HepG2 (cell line): ENCODE measurements around the gene IQCC. TPM values are rescaled to one million over a fixed set of nuclear protein-coding genes. Genes with fewer than 3 reads are reported as not detected.

Source experiments
- CCAR2 ChIP-seq: fragments of 200-400 bp; formaldehyde crosslinking; optimal IDR thresholded peaks from 2 replicates; pipeline ENCODE3; 2018; ENCODE audit warnings: low read depth, mild to moderate bottlenecking, low read length, moderate library complexity
- KDM5A ChIP-seq: fragments of 200-600 bp; sonication (generic); IDR thresholded peaks from 2 replicates; pipeline ENCODE4 v1.7.0; 2018; ENCODE audit warnings: antibody characterized with exemption, mild to moderate bottlenecking, low read length, borderline replicate concordance
- MYNN ChIP-seq: sonication (generic); formaldehyde crosslinking; IDR thresholded peaks from 2 replicates; pipeline ENCODE4 v1.4.0; 2020; ENCODE audit warnings: mild to moderate bottlenecking, low read depth, missing genetic modification reagents
- POGZ ChIP-seq: sonication (generic); formaldehyde crosslinking; IDR thresholded peaks from 2 replicates; pipeline ENCODE4 v1.4.0; 2020; ENCODE audit warnings: mild to moderate bottlenecking, missing genetic modification reagents
- RBM22 ChIP-seq: fragments of 200-400 bp; formaldehyde crosslinking; optimal IDR thresholded peaks from 2 replicates; pipeline ENCODE3; 2017; ENCODE audit warnings: mild to moderate bottlenecking, low read length, moderate library complexity
- SP4 ChIP-seq: sonication (generic); formaldehyde crosslinking; IDR thresholded peaks from 2 replicates; pipeline ENCODE4 v1.8.1; 2023; ENCODE audit warnings: mild to moderate bottlenecking, missing genetic modification reagents
- SP5 ChIP-seq: IDR thresholded peaks from 2 replicates; pipeline ENCODE4 v1.6.1; 2016; ENCODE audit warnings: low read depth, borderline replicate concordance
- TEF ChIP-seq: sonication (generic); formaldehyde crosslinking; IDR thresholded peaks from 2 replicates; pipeline ENCODE4 v1.5.0; 2020; ENCODE audit warnings: missing genetic modification reagents
- ZBTB3 ChIP-seq: sonication (generic); formaldehyde crosslinking; IDR thresholded peaks from 2 replicates; pipeline ENCODE4 v1.4.0; 2020; ENCODE audit warnings: low read depth, mild to moderate bottlenecking, moderate library complexity, missing genetic modification reagents, borderline replicate concordance
- ZFP82 ChIP-seq: sonication (generic); formaldehyde crosslinking; IDR thresholded peaks from 2 replicates; pipeline ENCODE4 v1.5.1; 2020; ENCODE audit warnings: mild to moderate bottlenecking, missing genetic modification reagents, borderline replicate concordance
- ZHX2 ChIP-seq, 2 experiments: sonication (generic) in 1 of 2; formaldehyde crosslinking in 1 of 2; IDR thresholded peaks; 2 replicates each; pipeline versions ENCODE4 v1.6.1 to v1.9.0; 2014 to 2022; ENCODE audit warnings: antibody characterized with exemption in 1 of 2, borderline replicate concordance in 1 of 2, inconsistent platforms in 1 of 2, low read depth in 1 of 2, missing genetic modification reagents in 1 of 2
- ZNF18 ChIP-seq: sonication (generic); formaldehyde crosslinking; IDR thresholded peaks from 2 replicates; pipeline ENCODE4 v1.8.0; 2022; ENCODE audit warnings: mild to moderate bottlenecking, missing genetic modification reagents; ENCODE audit not compliant: insufficient replicate concordance
- ZNF337 ChIP-seq: sonication (generic); formaldehyde crosslinking; IDR thresholded peaks from 2 replicates; pipeline ENCODE4 v1.5.1; 2020; ENCODE audit warnings: missing genetic modification reagents, low read depth, mild to moderate bottlenecking, borderline replicate concordance
- ZNF660 ChIP-seq: sonication (generic); formaldehyde crosslinking; IDR thresholded peaks from 2 replicates; pipeline ENCODE4 v1.5.1; 2020; ENCODE audit warnings: mild to moderate bottlenecking, low read depth, missing genetic modification reagents, borderline replicate concordance
- ZUFSP ChIP-seq: sonication (generic); formaldehyde crosslinking; IDR thresholded peaks from 2 replicates; pipeline ENCODE4 v1.9.0; 2021; ENCODE audit warnings: missing genetic modification reagents, mild to moderate bottlenecking, borderline replicate concordance
- ZZZ3 ChIP-seq: sonication (generic); formaldehyde crosslinking; IDR thresholded peaks from 2 replicates; pipeline ENCODE4 v1.4.0; 2020; ENCODE audit warnings: missing genetic modification reagents, mild to moderate bottlenecking, borderline replicate concordance
- polyA plus RNA-seq, 8 experiments: library from polyadenylated mRNA; depleted of rRNA in 3 of 8; stranded (reverse) in 7 of 8; unstranded in 1 of 8; fragments of >200 nt; fragmentation: Illumina TruSeq in 4 of 8; extraction: Trizol in 4 of 8; gene quantifications; 2 replicates each; pipeline versions ENCODE4 v1.2.1 to v1.2.3, GENCODE V29; 2011 to 2016; ENCODE audit warnings: low read depth in 4 of 8, missing spikeins in 1 of 8, mixed read lengths in 1 of 8; ENCODE audit not compliant: insufficient read depth in 1 of 8
- total RNA-seq, 5 experiments: library from RNA; depleted of rRNA; stranded (reverse); fragments of >200 nt; fragmentation: Illumina TruSeq; extraction: Trizol; gene quantifications; 2 replicates each; pipeline ENCODE4 v1.2.3, GENCODE V29; 2016; ENCODE audit warnings: low read depth in 1 of 5

The IQCC gene
- total and polyA plus RNA-seq, 2 of the 13 experiments (the other 11 are each of a cell fraction or from before 2014, with no cell fraction given): 1.7 to 3.0 TPM

- TF ChIP-seq ZZZ3 (no peak; the same call in 1 of the 2 replicates), ZNF18 (CRISPR knock-in tag) (peak; percentile 59), ZUFSP (no peak), ZFP82 (CRISPR knock-in tag) (0 out of 2 replicates have a peak, but pooled peaks have one; percentile 21), SP5 (CRISPR knock-in tag) (peak; percentile 54; the same call in 1 of the 2 replicates), KDM5A (peak; percentile 83), POGZ (peak; percentile 39), ZNF660 (CRISPR knock-in tag) (no peak), ZHX2 (IDR thresholded peaks at IDR 0.05; ENCODE audit: low read depth) (no peak; the same call in 1 of the 2 replicates), ZHX2 (CRISPR knock-in tag; IDR thresholded peaks at IDR 0.05; ENCODE audit: borderline replicate concordance) (no peak), SP4 (peak; percentile 58), CCAR2 (no peak), TEF (CRISPR knock-in tag) (no peak), ZBTB3 (CRISPR knock-in tag) (no peak), RBM22 (peak; percentile 92), ZNF337 (CRISPR knock-in tag) (no peak), MYNN (no peak)
Measured at GRCh38 chr1:32221980-32222755, 16.7 kb downstream of the IQCC start, which contains the start of the genes EIF3I and TMEM234 (continued).
